ENCODE data around the gene PACS1.

Gene PACS1

DNA sequence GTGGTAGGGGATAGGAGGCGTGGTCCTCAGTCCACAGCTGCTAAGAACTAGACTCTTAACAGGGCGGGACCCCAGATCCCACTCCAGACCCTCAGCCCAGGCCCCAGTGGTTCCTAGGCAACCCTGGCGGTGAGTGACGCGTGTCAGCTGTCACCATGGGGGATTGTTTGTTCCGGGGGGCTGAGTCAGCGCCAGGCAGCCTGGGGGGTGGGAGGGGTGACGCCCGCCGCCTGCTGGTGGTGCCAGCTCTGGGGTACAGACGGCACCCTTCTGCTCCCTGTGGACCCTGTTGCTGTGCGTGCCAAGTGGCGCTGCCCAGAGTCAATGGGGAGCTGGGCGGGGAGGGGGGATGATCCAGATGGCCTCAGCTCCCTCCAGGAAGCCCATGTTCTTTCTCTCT lies 210.4 kb downstream of the PACS1 start:
- DNase-seq = peak; percentile 53

DNA sequence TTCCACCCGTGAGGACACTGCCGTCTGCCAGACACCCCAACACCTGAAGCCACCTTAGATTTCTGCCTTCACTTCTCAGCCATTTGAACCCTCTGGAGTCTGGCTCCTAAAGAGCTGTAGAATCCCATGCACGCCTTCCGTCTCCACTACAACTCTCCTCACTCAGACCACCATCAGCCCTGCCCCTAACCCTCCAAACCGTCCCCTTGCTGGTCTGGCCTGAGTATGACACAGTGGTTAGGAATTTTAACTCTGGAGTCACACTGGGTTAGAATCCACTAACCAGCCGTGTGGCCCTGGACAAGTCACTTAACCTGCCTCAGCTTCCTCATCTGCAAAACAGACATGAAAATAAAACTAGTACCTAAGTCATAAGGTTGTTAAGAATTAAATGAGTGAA lies 210.9 kb downstream of the PACS1 start:
- DNase-seq = no peak

GRCh38 chr11:66281776-66282467 lies 211.8 kb downstream of the PACS1 start:
- DNase-seq = no peak

GRCh38 chr11:66282468-66283455 lies 212.7 kb downstream of the PACS1 start:
- DNase-seq = peak; percentile 88

GRCh38 chr11:66283461-66284105 lies 213.5 kb downstream of the PACS1 start:
- no peak for DNase-seq

- no peak for DNase-seq
Observed at GRCh38 chr11:66284526-66285078, 214.5 kb downstream of the PACS1 start.

DNA sequence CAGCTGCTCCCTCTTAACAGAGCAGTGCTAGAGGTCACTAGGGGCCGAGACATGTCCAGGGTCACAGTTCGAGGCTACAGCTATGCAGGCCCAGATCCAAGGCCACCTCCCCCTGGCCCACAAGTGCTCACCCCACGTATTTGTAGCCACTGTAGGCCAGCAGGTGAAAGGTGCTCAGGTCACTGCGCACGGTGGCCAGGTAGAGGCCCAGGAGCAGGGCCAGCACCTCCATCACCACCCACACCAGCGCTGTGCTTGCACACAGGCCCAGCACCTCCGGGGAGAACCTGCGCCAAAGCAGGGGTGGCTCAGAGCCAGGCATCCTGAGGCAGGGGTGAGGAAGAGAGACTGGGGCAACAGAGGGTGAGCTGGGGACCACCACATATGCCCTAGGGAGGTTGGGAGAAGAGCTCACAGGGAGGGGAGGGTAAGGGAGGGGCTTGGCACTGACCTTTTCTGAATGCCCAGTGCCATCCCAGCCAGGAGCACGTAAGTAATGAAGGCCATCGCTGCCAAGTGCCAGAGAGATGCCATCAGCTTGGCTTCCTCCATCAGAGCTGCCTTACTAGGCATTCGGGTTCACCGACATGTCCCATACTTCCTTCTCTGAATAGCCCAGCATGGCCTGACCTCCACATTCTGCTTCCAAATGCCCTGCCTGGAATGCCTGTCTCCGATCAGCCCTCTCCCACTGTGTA lies 215.3 kb downstream of the PACS1 start:
- no peak for DNase-seq

- DNase-seq = no peak
Observed at GRCh38 chr11:66286699-66287098, 216.6 kb downstream of the PACS1 start.

GRCh38 chr11:66287211-66287888 lies 217.3 kb downstream of the PACS1 start:
- no peak for DNase-seq

- no peak for DNase-seq
Observed at GRCh38 chr11:66287889-66288670, 218.0 kb downstream of the PACS1 start.

DNA sequence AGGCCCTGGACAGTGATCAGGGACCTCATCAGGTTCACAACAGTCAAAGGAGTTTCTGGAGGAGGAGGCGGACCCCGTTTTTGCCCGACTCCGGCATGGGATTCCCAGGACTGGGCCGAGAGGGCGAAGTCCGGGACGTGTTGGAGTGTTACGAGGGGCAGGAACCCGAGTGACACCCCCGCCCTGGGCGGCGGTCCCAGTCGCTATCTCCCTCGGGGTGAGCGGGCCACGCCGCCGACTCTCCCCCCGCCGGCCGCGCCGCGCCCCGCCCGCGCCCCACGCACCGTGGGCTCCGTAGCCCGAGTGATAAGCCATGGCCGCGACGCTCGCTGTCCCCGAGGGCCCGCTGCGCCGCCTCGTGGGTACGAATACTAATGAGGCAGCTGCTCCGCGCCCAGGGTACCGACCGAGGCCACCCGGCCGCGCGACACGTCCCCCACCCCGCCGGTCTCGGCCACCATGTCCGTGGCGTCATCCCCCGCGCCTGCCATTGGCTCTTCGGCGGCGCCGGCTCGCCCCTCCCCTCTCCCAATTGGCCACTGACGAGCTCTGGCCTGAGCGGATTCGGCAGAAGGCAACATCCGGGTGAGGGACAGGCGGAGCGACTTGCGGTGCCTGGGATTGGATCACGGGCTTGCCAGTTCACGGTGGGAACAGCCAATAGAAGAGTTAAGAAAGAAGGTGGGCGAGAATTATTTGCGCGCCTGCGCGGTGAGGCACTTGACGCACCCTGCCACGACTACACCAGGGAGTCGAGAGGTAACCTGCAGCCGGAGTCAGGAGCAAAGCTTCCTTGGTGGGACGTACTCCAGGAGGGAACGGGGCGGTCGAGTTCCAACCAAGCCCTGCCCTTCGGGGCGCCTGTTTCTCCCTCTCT lies 218.8 kb downstream of the PACS1 start, which contains the start of gene YIF1A:
YIF1A (minus strand) TSS at position 473 of the 877 bp plus-strand sequence; CDS start at position 315, 158 bp downstream.
- peak; percentile 97 for DNase-seq

DNA sequence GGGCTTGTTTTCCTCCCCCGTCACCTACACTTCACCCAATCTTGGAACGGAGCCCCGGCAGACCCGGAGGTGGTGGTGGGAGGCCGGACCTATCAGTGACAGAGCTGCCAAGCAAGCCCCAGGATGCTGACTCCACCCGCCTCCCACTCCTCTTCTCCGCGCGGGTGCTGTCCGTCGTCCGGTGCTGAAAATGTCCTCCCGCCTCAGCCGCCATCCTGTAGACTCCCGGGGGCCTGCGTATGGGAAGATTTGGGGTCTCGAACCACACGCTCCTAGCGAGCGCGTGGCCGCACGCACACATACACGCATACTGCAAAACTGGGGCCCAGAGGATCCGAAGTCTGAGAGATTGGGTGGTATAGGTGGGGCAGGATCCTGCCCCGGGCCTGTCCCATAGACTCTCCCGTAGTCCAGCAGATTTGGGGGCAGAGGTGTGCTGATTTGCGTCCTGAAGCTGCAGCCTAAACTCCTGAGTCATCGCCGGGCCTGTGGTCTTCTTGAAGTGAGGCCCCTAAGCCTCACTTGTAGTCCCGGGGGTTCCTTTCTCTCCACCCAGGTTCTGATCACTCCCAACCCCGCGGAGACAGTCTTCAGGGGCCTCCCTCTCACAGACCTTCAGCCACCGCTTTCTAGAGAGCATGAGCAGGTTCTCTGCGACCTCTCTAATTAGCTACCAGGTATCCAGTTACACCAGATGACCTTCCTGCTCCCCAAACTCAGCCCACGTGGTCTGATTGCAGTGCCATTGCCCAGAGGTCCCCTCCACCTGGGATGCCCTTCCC lies 219.7 kb downstream of the PACS1 start:
- DNase-seq = no peak

- no peak for DNase-seq
Observed at GRCh38 chr11:66290330-66290621, 220.2 kb downstream of the PACS1 start.

DNA sequence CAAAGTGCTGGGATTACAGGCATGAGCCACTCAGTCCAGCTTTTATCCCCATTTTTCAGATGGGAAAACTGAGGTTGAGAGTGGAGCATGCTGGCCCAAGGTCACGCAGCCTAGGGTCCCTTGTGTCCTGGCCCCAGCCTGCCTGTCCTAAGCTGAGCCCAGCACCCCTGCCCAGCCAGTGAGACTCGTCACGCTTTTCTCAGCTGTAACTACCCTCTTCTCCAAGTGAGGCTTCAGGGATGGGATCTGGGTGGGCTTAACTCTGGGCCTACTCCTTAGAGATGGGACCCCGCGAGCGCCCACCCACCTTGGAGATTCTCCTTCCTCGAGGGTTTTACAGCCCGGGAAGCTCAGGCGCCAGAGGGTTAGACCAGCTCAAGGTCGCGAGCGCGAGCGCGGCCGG lies 221.2 kb downstream of the PACS1 start:
- DNase-seq = no peak

GRCh38 chr11:66291706-66292542 lies 221.9 kb downstream of the PACS1 start, which contains the start of gene TMEM151A:
Gene TMEM151A (plus strand): TSS chr11:66291894. CDS start chr11:66292014, 120 bp downstream.
- DNase-seq = no peak

DNA sequence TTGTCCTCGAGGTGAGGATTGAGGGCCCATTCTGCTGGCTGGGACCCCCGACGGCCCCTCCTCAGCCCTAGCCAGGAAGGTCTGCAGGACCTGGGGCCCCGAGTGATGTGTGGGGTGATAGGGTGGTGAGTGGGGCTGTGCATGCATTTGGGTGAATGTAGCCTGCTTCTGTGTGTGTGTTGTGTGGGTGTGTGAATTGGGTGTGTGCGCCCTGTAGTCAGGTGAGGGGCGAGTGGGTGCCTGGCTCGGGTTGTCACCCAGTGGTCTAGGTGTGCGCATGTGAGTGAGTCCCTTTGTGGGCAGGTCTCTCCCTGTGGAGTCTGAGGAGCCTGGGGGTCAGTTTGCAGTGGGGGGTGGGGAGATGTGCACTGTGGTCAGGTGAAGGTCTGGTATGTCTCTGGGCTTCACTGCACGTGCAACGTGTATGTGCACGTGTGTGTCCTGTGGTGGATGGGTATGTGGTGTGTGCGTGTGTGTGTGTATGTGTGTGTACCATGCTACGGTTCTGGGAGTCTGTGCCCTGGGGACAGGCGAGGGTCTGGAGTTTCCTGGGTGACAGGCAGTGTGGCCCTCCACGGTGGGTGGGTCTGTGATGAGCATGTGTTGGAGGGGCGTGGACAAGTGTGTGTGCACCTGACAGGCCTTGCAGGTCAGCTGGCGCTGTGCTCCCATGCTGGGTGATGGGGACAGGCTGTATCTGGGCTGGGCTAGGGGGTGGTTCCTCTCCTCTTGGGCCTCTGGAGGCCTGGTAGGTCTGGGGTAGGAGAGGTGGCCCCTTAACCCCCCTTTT lies 222.7 kb downstream of the PACS1 start:
- DNase-seq = no peak

GRCh38 chr11:66293352-66293751 lies 223.3 kb downstream of the PACS1 start:
- no peak for DNase-seq

All from NCI-H1694 treated with DMSO at 0.1 percent for 48 hours (cell line).